GM12872 (cell line): ENCODE measurements around the gene TMC8.

Source experiments
- TF ChIP-seq, protein P1 (sequence below): IDR thresholded peaks from 3 replicates; pipeline ENCODE4 v1.5.1; 2011; ENCODE audit warnings: low read depth, mild to moderate bottlenecking, low read length, moderate library complexity; ENCODE audit not compliant: insufficient read depth

Gene TMC8

DNA sequence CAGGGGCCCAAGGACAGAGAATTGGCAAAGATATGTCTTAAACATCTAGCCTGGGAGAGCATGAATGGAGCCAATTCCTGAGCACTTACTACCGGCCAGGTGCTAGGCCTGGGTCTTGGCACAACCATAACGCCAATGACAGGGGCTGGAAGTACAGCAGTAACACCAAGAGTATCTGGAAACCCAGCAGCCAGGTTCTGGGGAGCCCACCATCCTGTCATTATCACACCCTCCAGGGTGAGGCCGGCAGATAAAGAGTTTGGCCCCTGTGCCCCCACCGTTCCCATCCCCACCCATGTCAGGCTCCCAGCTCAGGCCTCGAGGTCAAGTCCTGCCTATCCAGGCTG, 508 bp upstream of the TMC8 start:
- TF ChIP-seq, protein P1, sequence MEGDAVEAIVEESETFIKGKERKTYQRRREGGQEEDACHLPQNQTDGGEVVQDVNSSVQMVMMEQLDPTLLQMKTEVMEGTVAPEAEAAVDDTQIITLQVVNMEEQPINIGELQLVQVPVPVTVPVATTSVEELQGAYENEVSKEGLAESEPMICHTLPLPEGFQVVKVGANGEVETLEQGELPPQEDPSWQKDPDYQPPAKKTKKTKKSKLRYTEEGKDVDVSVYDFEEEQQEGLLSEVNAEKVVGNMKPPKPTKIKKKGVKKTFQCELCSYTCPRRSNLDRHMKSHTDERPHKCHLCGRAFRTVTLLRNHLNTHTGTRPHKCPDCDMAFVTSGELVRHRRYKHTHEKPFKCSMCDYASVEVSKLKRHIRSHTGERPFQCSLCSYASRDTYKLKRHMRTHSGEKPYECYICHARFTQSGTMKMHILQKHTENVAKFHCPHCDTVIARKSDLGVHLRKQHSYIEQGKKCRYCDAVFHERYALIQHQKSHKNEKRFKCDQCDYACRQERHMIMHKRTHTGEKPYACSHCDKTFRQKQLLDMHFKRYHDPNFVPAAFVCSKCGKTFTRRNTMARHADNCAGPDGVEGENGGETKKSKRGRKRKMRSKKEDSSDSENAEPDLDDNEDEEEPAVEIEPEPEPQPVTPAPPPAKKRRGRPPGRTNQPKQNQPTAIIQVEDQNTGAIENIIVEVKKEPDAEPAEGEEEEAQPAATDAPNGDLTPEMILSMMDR = no peak

DNA sequence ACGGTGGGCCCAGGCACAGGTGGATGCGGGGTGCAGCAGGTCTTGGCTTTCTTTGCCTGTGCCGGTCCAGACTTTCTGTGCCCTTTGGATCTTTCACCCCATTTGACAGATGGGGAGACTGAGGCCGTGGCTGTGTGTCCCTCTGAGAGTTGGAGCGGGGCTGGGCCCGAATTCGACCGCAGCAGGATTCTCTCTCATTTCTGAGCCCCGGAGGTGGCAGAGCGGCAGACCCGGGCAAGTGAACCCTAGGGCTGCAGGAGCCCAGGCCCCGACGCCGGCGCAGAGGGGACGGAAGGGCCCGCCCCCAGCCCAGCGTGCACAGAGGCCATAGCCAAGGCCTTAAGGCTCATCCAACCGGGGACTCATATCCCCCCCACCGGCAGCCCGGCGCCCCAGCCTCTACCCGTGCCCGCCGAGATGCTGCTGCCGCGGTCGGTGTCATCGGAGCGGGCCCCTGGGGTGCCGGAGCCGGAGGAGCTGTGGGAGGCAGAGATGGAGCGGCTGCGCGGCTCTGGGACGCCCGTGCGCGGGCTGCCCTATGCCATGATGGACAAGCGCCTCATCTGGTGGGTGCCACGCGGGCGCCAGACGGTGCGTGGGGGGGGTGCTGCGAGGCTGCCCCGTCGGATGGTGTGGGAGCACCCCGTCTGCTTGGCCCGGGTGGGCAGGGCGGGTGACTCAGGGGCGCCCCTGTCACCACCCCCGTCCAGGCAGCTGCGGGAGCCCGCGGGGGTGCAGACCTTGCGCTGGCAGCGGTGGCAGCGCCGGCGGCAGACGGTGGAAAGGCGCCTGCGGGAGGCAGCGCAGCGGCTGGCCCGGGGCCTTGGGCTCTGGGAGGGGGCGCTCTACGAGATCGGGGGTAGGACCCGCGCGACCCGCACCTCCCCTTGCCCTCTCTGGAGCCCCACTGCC, 857 bp downstream of the TMC8 start:
- TF ChIP-seq, protein P1 = peak; percentile 22; the same call in 2 of the 3 replicates

DNA sequence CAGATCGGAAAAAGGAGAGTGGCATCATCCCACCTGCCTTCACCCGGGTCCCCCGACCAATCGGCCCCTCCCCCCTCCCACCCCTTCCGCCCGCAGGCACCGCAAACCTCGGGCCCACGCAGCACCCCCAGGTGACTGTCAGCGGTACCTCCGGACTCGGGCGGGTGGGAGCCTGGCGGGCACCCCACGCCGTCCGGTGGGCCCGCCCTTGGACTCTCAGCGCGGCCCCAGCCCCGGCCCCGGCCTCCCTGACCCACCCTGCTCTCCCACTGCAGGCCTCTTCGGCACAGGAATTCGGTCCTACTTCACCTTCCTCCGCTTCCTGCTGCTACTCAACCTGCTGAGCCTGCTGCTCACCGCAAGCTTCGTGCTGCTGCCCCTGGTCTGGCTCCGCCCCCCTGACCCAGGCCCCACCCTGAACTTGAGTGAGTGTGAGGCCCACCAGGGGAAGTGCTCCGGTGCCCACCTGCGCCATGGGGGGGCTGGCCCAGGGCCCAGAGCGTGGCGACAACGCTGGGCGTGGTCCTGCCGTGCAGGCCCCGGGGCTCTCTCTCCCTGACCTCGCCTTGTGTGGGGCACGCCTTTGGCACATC, 1.6 kb downstream of the TMC8 start:
- TF ChIP-seq, protein P1 = no peak; the same call in 2 of the 3 replicates

DNA sequence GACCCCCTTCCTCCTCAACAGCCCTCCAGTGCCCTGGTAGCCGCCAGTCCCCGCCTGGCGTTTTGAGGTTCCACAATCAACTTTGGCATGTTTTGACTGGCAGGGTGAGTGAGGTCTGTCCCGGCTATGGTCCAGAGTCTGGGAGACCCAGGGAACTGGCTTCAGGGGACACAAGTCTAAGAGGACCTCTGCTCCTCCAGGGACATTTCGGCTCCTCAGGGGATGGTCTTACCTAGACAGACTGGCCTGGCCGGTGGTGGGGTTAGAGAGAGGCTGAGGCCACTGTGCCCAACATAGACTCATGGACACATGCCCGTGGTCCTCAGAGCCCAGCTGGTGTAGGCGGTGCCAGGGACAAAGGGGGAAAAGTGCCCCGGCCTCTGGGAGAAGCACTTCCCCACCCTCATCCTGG, 2.2 kb downstream of the TMC8 start:
- TF ChIP-seq, protein P1 = no peak

DNA sequence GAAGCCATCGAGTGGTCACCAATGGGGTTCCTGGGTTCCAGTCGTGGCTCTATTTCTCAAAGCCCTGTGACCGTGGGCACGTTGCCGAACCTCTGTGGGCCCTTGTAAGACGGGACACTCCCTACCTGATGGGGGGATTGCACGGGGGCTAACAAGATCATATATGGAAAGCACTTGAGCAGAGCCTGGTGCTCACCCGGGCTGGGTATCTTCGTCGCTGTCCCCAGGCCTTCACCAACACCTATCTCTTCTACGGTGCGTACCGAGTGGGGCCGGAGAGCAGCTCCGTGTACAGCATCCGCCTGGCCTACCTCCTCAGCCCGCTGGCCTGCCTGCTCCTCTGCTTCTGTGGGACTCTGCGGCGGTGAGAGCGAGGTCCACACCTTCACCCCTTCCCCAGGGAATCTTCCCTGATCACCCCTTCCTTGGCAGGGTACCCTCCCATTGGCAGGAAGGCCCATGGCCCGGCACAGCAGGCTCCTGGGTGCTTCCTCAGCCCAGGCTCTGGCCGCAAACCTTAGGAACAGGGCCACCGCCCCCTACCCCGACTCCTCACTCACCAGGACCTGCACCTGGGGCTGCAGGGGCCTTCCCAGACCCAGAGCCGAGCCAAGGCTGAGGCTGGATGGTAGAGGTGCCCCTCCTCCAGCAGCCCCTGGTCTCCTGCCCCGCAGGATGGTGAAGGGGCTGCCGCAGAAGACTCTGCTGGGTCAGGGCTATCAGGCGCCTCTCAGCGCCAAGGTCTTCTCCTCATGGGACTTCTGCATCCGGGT, 2.8 kb downstream of the TMC8 start:
- TF ChIP-seq, protein P1 = no peak

DNA sequence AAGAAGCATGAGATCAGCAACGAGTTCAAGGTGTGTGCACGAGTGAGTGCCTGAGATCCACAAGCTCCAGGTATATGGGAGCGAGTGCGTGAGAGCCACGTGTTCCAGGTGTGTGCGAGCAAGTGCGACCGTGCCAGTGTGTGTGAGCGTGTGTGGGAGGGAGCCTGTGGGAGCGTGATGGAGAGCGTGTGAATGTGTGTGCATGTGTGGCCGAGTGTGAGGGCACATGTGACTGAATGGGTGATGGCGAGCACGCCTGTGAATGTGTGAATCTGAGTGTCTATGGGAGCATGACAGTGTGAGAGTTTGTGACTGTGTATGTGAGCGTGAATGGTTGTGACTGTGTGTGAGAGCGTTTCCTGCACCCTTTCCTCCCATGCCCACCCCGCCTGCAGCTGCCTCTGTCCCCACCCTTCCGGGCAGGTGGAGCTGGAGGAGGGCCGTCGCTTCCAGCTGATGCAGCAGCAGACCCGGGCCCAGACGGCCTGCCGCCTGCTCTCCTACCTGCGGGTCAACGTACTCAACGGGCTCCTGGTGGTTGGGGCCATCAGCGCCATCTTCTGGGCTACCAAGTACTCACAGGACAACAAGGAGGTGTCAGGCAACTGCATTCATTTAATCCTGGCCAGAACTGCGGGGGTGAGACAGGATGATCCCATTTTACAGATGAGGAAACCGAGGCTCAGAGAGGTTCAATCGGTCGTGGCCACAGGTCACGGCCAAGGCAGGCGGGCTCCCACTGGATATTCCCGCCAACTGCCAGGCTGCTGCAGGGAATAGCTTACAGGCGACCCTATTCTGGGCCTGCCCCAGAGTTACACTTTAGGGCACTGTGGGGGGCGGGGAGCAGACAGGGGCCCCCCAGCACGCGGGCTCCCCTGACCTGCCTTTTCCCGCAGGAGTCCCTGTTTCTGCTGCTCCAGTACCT, 3.7 kb downstream of the TMC8 start:
- TF ChIP-seq, protein P1 = peak; percentile 84
